GM21447 (cell line): ENCODE results near the gene CEACAM21.

Experiments
- ATAC-seq: cut with Tn5 transposase; IDR thresholded peaks from one replicate; pipeline ENCODE4 v1.9.1; 2021; ENCODE audit not compliant: unreplicated experiment

The CEACAM21 gene

GRCh38 chr19:41575998-41576397 is at the start of gene CEACAM21:
CEACAM21 (plus strand) TSS chr19:41576166; CDS start chr19:41576275, 109 bp downstream.
- peak; percentile 83 for ATAC-seq

- no peak for ATAC-seq
Observed at GRCh38 chr19:41527089-41527488, 48.9 kb upstream of the CEACAM21 start.

- ATAC-seq = no peak
Observed at GRCh38 chr19:41528106-41528505, 47.9 kb upstream of the CEACAM21 start.

- ATAC-seq = no peak
Observed at GRCh38 chr19:41529484-41530183, 46.3 kb upstream of the CEACAM21 start.

GRCh38 chr19:41530184-41530534 is 45.8 kb upstream of the CEACAM21 start:
- ATAC-seq = no peak

- ATAC-seq = no peak
Observed at GRCh38 chr19:41530761-41531301, 45.1 kb upstream of the CEACAM21 start.

- no peak for ATAC-seq
Observed at GRCh38 chr19:41531438-41532311, 44.3 kb upstream of the CEACAM21 start.

GRCh38 chr19:41532526-41532925 is 43.4 kb upstream of the CEACAM21 start:
- ATAC-seq = no peak

GRCh38 chr19:41533671-41534215 is 42.2 kb upstream of the CEACAM21 start:
- ATAC-seq = no peak

GRCh38 chr19:41535029-41535622 is 40.8 kb upstream of the CEACAM21 start:
- peak; percentile 64 for ATAC-seq

GRCh38 chr19:41537789-41538188 is 38.2 kb upstream of the CEACAM21 start:
- no peak for ATAC-seq

GRCh38 chr19:41540041-41540695 is 35.8 kb upstream of the CEACAM21 start:
- no peak for ATAC-seq

GRCh38 chr19:41541990-41542584 is 33.9 kb upstream of the CEACAM21 start:
- ATAC-seq = no peak

- no peak for ATAC-seq
Observed at GRCh38 chr19:41542622-41543021, 33.3 kb upstream of the CEACAM21 start.

GRCh38 chr19:41543582-41543981 is 32.4 kb upstream of the CEACAM21 start:
- no peak for ATAC-seq

- no peak for ATAC-seq
Observed at GRCh38 chr19:41545547-41545946, 30.4 kb upstream of the CEACAM21 start.

GRCh38 chr19:41546386-41546789 is 29.6 kb upstream of the CEACAM21 start:
- ATAC-seq = no peak

GRCh38 chr19:41546961-41547360 is 29.0 kb upstream of the CEACAM21 start:
- no peak for ATAC-seq

- no peak for ATAC-seq
Observed at GRCh38 chr19:41547569-41547968, 28.4 kb upstream of the CEACAM21 start.

GRCh38 chr19:41548047-41548446 is 27.9 kb upstream of the CEACAM21 start:
- no peak for ATAC-seq
